Upper lobe of left lung (tissue), 4 donors: ENCODE measurements around the gene OSBPL8.

Experiments
- POLR2AphosphoS5 ChIP-seq, 2 donors: sonication (generic); formaldehyde crosslinking; IDR thresholded peaks; one replicate each; pipeline ENCODE4 v1.5.1; 2017; ENCODE audit warnings: antibody characterized with exemption in 2 of 2
- TF ChIP-seq, protein P1 (sequence below), 6 experiments: fragments of 450-650 bp in 4 of 6; fragments of 200-600 bp in 2 of 6; sonication (generic) in 2 of 6; IDR thresholded peaks; one replicate each; pipeline ENCODE4 v1.5.1; 2016 to 2019; ENCODE audit warnings: antibody characterized with exemption in 6 of 6

DNA sequence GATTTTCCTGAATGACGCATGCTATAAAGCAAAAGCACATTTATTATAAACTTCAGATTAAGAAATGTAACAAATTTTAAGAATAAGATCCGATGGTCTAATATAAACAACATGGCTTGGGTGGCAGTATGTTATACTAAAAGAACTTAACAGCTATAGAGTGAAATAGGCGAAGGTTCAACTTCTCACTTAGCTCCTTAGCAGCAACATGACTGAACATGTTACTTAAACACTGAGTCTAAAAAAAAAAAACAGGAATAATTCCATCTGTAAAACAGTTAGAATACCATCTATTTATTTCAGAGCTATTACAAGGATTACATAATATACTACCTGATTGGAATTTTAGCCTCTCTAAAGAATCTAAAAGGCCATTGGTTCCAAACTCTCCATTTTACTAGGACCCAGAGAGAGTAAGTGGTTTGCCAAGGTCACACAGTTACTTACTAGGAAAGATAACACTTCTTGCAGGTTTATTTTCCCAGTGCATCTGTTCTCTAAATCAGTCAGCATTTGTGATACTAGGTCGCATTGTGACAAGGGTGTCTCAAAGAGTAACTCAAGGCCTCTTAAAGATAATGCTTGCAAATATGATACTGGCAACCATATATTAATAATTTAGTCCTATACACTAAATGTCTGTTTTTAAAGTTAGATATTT is 14.8 kb downstream of the OSBPL8 start:
- TF ChIP-seq, protein P1, sequence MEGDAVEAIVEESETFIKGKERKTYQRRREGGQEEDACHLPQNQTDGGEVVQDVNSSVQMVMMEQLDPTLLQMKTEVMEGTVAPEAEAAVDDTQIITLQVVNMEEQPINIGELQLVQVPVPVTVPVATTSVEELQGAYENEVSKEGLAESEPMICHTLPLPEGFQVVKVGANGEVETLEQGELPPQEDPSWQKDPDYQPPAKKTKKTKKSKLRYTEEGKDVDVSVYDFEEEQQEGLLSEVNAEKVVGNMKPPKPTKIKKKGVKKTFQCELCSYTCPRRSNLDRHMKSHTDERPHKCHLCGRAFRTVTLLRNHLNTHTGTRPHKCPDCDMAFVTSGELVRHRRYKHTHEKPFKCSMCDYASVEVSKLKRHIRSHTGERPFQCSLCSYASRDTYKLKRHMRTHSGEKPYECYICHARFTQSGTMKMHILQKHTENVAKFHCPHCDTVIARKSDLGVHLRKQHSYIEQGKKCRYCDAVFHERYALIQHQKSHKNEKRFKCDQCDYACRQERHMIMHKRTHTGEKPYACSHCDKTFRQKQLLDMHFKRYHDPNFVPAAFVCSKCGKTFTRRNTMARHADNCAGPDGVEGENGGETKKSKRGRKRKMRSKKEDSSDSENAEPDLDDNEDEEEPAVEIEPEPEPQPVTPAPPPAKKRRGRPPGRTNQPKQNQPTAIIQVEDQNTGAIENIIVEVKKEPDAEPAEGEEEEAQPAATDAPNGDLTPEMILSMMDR (IDR thresholded peaks at IDR 0.05), result no peak
- TF ChIP-seq POLR2AphosphoS5 (IDR thresholded peaks at IDR 0.05), result no peak
